Mucosa of gallbladder (tissue), 1 donor: ENCODE measurements around the gene NUP62. TPM values are rescaled to one million over a fixed set of nuclear protein-coding genes. Genes with fewer than 3 reads are reported as not detected.

Source experiments
- DNase-seq: peaks from one replicate; pipeline ENCODE4 v3.0.0-alpha.2; 2020; ENCODE audit warnings: low spot score
- total RNA-seq: library from RNA; stranded (reverse); gene quantifications from one replicate; pipeline ENCODE4 v1.2.1, GENCODE V29; 2021
- donor health status: DM: no; HTN: no; CAD: no.

NUP62 gene
- total RNA-seq, 1 donor from 2014 or later, result 45.9 TPM

GRCh38 chr19:49866933-49867782 lies 62.1 kb downstream of the NUP62 start, which contains the start of gene PNKP:
TSS of gene PNKP (minus strand) at chr19:49867576. CDS start at chr19:49867204, 372 bp downstream.
- DNase-seq, result peak; percentile 87

DNA sequence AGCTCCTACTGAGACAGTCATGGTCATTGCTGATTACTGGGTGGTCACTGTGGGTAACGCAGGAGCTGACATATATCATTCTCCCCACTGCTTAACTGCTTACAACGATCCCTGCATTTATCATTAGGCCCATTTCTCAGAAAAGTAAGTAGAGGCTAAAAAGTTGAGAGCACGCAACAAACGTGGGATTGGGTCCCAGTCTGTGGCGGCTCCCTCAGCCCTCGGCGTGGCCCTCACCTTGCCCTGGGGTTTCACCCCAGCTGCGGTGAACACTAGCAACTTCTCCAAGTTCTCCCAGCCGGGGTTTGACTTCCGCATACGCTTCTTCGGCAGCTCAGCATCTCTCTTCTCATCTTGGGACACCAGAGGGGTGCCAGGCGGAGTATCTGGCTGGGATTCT lies 64.4 kb downstream of the NUP62 start:
- DNase-seq, result no peak

GRCh38 chr19:49863935-49864320 lies 65.4 kb downstream of the NUP62 start:
- no peak for DNase-seq

- DNase-seq, result no peak
These were observed 65.9 kb downstream of the NUP62 start for GRCh38 chr19:49863254-49863934.

DNA sequence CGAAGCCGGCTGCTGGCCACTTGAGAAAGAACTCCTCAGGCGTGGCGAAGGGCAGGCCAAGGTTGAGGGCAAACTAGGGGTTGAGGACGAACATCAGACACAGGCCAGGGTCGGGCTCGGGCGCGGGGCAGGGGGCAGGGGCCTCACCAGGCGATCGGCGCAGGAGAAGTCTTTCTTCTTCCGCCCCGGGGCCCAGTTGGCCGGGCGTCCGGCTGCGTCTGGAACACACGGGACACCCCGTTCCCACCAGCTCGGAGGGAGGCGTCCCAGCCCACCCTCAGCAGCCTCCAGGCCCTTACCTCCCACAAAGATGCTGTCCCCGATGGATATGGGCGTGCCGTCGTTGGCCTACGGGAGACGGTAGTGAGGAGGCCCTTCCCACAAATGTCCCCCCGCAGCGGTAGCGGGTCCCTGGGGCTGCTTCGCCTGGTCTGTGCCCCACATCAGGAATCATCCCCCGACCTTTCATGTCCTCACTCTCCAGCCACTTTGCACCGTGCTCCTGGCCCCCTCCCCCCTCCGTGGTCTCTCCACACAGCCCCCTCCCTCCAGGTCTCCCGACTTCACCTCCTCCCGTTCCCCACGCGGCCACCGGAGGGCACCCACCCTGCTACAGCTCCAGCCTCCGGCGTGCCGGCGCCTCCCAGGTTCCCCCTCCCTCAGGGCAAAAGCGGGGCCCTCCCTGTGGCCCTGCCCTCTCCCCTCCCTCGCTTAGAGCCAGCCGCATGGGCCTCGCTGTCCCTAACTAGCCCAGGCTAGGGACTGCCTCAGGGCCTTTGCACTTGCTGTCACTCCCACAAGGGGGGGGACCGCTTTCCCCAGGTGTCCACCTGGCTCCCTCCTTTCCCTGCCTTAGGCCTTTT lies 66.7 kb downstream of the NUP62 start:
- DNase-seq, result no peak

DNA sequence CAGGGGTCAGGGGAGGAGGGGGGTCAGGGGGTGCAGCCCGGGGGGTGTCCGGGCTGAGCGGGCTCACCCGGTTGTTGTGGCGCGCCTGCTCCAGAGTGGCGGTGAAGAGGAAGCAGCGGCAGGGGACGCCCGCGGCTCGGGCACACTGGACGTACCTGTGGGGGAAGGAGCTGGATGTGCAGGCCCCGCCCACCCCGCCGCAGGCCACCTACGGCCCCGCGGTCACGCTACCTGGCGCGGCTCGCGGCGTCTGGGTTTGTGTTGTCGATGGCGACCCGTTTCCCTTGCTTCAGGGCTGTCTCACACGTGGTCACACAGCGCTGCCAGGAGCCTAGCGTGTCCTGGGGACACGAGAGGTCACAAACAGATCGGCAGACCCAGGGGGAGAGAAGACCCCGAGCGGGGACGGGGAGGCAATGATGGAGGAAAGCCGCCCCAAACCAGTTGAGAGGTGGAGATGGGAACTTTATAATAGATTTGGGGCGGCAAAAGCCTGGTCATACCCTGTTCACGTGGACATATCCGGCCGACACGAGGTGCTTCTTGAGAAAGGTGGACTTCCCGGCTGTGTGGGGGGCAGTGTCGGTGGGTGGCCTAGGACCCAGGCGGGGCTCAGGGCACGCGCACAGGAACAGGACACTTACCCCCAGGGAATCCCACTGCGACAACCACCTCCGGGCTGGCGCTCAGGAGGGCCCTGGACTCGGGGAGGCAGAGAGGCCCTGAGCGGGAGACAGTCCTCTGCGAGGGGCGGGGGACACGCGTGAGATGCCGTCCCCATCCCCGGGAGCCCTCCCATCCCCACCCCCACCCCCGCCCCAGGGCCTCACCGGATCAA lies 67.5 kb downstream of the NUP62 start:
- DNase-seq, result no peak

- no peak for DNase-seq
These were observed 68.2 kb downstream of the NUP62 start for GRCh38 chr19:49861107-49861506.

GRCh38 chr19:49860336-49861102 lies 68.8 kb downstream of the NUP62 start:
- DNase-seq, result no peak

GRCh38 chr19:49859682-49860335 lies 69.5 kb downstream of the NUP62 start:
- no peak for DNase-seq

DNA sequence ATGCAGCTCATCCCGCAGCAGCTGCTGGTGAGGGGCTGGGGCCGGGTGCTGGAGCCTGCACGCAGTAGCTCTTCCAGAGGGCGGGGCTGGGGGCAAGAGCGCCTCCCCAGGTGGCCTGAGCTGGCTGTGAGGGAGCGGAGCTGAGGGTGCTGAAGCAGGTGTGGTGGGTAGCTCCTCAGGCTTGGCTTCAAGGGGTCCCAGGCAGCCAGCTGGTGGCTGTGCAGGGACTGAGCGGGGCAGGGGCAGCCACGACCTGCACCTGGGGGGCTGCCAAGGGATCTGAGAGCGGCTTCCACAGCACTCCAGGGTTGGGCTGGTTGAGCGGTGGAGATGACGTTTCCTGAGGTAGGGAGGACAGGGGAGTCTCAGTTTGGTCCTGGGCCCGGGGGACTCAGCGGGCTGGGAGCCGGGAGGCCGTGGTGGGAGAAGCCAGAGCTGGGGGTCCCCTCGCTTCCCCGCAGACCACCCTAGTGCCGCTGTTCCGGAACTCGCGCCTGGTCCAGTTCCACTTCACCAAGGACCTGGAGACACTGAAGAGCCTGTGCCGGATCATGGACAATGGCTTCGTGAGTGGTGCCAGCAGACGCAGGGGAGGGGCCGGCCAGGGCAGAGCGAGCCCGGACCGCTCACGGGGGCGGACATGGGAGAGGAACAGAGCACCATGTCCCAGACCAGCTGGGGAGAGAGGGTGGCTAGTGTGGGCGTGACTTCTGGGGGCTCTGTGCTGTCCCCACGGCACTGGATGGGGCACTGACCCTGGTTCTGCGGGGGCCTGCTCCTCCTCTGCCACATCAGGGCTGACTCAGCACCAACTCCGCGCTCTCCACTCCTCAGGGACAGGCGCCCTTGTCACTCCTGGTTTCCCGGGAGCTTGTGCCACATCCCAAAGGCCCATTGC lies 71.0 kb downstream of the NUP62 start:
- no peak for DNase-seq

DNA sequence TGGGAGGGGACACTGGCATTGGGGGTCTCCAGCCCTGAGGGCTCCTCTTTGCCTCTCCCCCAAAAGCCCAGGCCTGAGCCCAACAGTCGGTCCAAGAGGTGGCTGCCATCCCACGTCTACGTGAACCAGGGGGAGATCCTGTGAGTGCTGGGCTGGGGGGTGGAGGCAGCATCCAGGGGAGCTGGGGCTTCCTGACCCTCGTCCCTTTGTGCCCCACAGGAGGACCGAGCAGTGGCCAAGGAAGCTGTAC lies 71.5 kb downstream of the NUP62 start:
- DNase-seq, result no peak

GRCh38 chr19:49857061-49857837 lies 72.1 kb downstream of the NUP62 start:
- no peak for DNase-seq

Other genes starting within 250 kb of the NUP62 start
- gene ADM5, start 239.9 kb downstream of the NUP62 start, total RNA-seq, result 1.3 TPM
- gene CPT1C, start 238.4 kb downstream of the NUP62 start, total RNA-seq, result 14.2 TPM
- 0.58 TPM for gene TSKS, start 166.2 kb downstream of the NUP62 start, total RNA-seq
- 76.3 TPM for gene AP2A1, start 162.5 kb downstream of the NUP62 start, total RNA-seq
- 36.7 TPM for gene FUZ, start 116.2 kb downstream of the NUP62 start, total RNA-seq
- gene MED25, start 111.2 kb downstream of the NUP62 start, total RNA-seq, result 66.0 TPM
- 249 TPM for gene PTOV1, start 78.3 kb downstream of the NUP62 start, total RNA-seq
- gene PNKP, start 61.9 kb downstream of the NUP62 start, total RNA-seq, result 103 TPM
- 48.5 TPM for gene AKT1S1, start 52.1 kb downstream of the NUP62 start, total RNA-seq
- gene TBC1D17, start 51.8 kb downstream of the NUP62 start, total RNA-seq, result 68.1 TPM
- 0.81 TPM for gene IL4I1, start 32.6 kb downstream of the NUP62 start, total RNA-seq
- gene ATF5, start 299 bp downstream of the NUP62 start, total RNA-seq, result 20.2 TPM
- 1.5 TPM for gene SIGLEC11, start 31.7 kb upstream of the NUP62 start, total RNA-seq
- 73.7 TPM for gene VRK3, start 95.9 kb upstream of the NUP62 start, total RNA-seq
- 8.3 TPM for gene ZNF473, start 96.5 kb upstream of the NUP62 start, total RNA-seq
- not detected for gene IZUMO2, start 233.8 kb upstream of the NUP62 start, total RNA-seq